ENCODE measurements around the gene FGD3. TPM values are rescaled to one million over a fixed set of nuclear protein-coding genes. Genes with fewer than 3 reads are reported as not detected.

Gene FGD3
- polyA plus RNA-seq, 1 experiment = not detected

GRCh38 chr9:93035106-93035660, 87.9 kb downstream of the FGD3 start:
- Histone ChIP-seq H3K27me3 (ENCODE audit: control insufficient read depth, insufficient read depth, low read length) (peaks cover 10% of the 10 kb centered on the region), H3K4me3 (ENCODE audit: low read depth, low read length) (no peak overlapping the region), H3K9me3 (ENCODE audit: control insufficient read depth, insufficient read depth, low read length) (no peaks in the 10 kb centered on the region), H3K27ac (ENCODE audit: low read depth, low read length) (no peak overlapping the region)
- ChIA-PET CTCF (no interaction called here), POLR2A (no interaction called here)
- TF ChIP-seq CTCF (IDR thresholded peaks at IDR 0.05; ENCODE audit: low read depth, low read length) = no peak
- DNase-seq (ENCODE audit: low read depth, low spot score) = no peak

GRCh38 chr9:93035821-93036351, 88.6 kb downstream of the FGD3 start:
- Histone ChIP-seq H3K27ac (ENCODE audit: low read depth, low read length) (no peak overlapping the region), H3K4me3 (ENCODE audit: low read depth, low read length) (no peak overlapping the region), H3K27me3 (ENCODE audit: control insufficient read depth, insufficient read depth, low read length) (peaks cover 10% of the 10 kb centered on the region), H3K9me3 (ENCODE audit: control insufficient read depth, insufficient read depth, low read length) (no peaks in the 10 kb centered on the region; the same call in 1 of the 2 replicates)
- CTCF ChIA-PET = no interaction called here
- no peak for TF ChIP-seq CTCF (IDR thresholded peaks at IDR 0.05; ENCODE audit: low read depth, low read length)
- no peak for DNase-seq (ENCODE audit: low read depth, low spot score)
- POLR2A ChIA-PET = no interaction called here

GRCh38 chr9:93036887-93037475, 89.7 kb downstream of the FGD3 start:
- ChIA-PET CTCF (no interaction called here), POLR2A (no interaction called here)
- H3K9me3 ChIP-seq (ENCODE audit: control insufficient read depth, insufficient read depth, low read length) = no peaks in the 10 kb centered on the region; the same call in 1 of the 2 replicates
- peaks cover 8% of the 10 kb centered on the region for H3K27me3 ChIP-seq (ENCODE audit: control insufficient read depth, insufficient read depth, low read length)
- H3K4me3 ChIP-seq (ENCODE audit: low read depth, low read length) = no peak overlapping the region
- no peak overlapping the region for H3K27ac ChIP-seq (ENCODE audit: low read depth, low read length)
- DNase-seq (ENCODE audit: low read depth, low spot score) = no peak
- TF ChIP-seq CTCF (IDR thresholded peaks at IDR 0.05; ENCODE audit: low read depth, low read length) = no peak

GRCh38 chr9:93037476-93037971, 90.2 kb downstream of the FGD3 start:
- POLR2A ChIA-PET = no interaction called here
- no peaks in the 10 kb centered on the region; the same call in 1 of the 2 replicates for H3K9me3 ChIP-seq (ENCODE audit: control insufficient read depth, insufficient read depth, low read length)
- DNase-seq (ENCODE audit: low read depth, low spot score) = no peak

More at GRCh38 chr9:93037476-93037971, 90.2 kb downstream of the FGD3 start:
- CTCF ChIA-PET = no interaction called here
- Histone ChIP-seq H3K27ac (ENCODE audit: low read depth, low read length) (no peak overlapping the region), H3K27me3 (ENCODE audit: control insufficient read depth, insufficient read depth, low read length) (peaks cover 6% of the 10 kb centered on the region), H3K4me3 (ENCODE audit: low read depth, low read length) (no peak overlapping the region)
- TF ChIP-seq CTCF (IDR thresholded peaks at IDR 0.05; ENCODE audit: low read depth, low read length) = no peak
